Type B pancreatic cell (in vitro differentiated cells): Measurements from ENCODE around the gene RAB7A. TPM values are rescaled to one million over a fixed set of nuclear protein-coding genes. Genes with fewer than 3 reads are reported as not detected.

Experiments
- DNase-seq: peaks from one replicate; pipeline ENCODE4 v3.0.0; 2021; ENCODE audit warnings: mixed read lengths; ENCODE audit not compliant: unreplicated experiment; ENCODE audit errors: extremely low spot score
- H3K27ac Mint-ChIP-seq: 2 replicates; pipeline ENCODE4 v1.8.0; 2021; ENCODE audit warnings: mild to moderate bottlenecking, mixed read lengths
- H3K27me3 Mint-ChIP-seq: 2 replicates; pipeline ENCODE4 v1.8.0; 2021; ENCODE audit warnings: mixed read lengths
- H3K36me3 Mint-ChIP-seq: 2 replicates; pipeline ENCODE4 v1.8.0; 2021; ENCODE audit warnings: mixed read lengths
- H3K4me1 Mint-ChIP-seq: one replicate; pipeline ENCODE4 v1.8.0; 2021; ENCODE audit warnings: mixed read lengths; ENCODE audit not compliant: unreplicated experiment
- H3K4me3 Mint-ChIP-seq: 2 replicates; pipeline ENCODE4 v1.8.0; 2021; ENCODE audit warnings: mild to moderate bottlenecking, mixed read lengths
- H3K9me3 Mint-ChIP-seq: 2 replicates; pipeline ENCODE4 v1.8.0; 2021; ENCODE audit warnings: mixed read lengths
- CTCF ChIP-seq: fragments of 200-600 bp; sonication (generic); conservative IDR thresholded peaks from 2 replicates; pipeline ENCODE4 v1.5.0; 2021; ENCODE audit warnings: antibody characterized with exemption, mild to moderate bottlenecking
- total RNA-seq: library from RNA; stranded (reverse); gene quantifications from 2 replicates; pipeline ENCODE4 v1.2.1, GENCODE V29; 2021; ENCODE audit warnings: low replicate concordance

Gene RAB7A
- total RNA-seq, 1 donor from 2014 or later = 157 TPM

- Mint-ChIP-seq H3K4me3 (no peak overlapping the region), H3K36me3 (peaks cover 39% of the 10 kb centered on the region), H3K4me1 (peaks cover 36% of the 10 kb centered on the region), H3K27ac (peak overlapping the region; percentile 12), H3K9me3 (no peaks in the 10 kb centered on the region), H3K27me3 (no peaks in the 10 kb centered on the region)
- DNase-seq = no peak
- no peak for TF ChIP-seq CTCF
Measured at GRCh38 chr3:128735884-128736283, 9.9 kb downstream of the RAB7A start.

GRCh38 chr3:128736601-128737000 is 10.6 kb downstream of the RAB7A start:
- no peak for DNase-seq
- TF ChIP-seq CTCF = no peak
- Mint-ChIP-seq H3K27me3 (no peaks in the 10 kb centered on the region), H3K27ac (no peak overlapping the region), H3K36me3 (peaks cover 39% of the 10 kb centered on the region), H3K9me3 (no peaks in the 10 kb centered on the region), H3K4me3 (no peak overlapping the region), H3K4me1 (peaks cover 35% of the 10 kb centered on the region)

GRCh38 chr3:128740621-128741020 is 14.6 kb downstream of the RAB7A start:
- H3K4me1 Mint-ChIP-seq = peaks cover 6% of the 10 kb centered on the region
- H3K4me3 Mint-ChIP-seq = no peak overlapping the region
- peaks cover 4% of the 10 kb centered on the region for H3K9me3 Mint-ChIP-seq
- H3K36me3 Mint-ChIP-seq = peaks cover 31% of the 10 kb centered on the region
- H3K27me3 Mint-ChIP-seq = no peaks in the 10 kb centered on the region
- no peak for TF ChIP-seq CTCF
- DNase-seq = no peak
- peak overlapping the region; percentile 72 for H3K27ac Mint-ChIP-seq

GRCh38 chr3:128742821-128743594 is 17.0 kb downstream of the RAB7A start:
- Mint-ChIP-seq H3K27ac (no peak overlapping the region), H3K9me3 (peaks cover 4% of the 10 kb centered on the region), H3K36me3 (peaks cover 34% of the 10 kb centered on the region), H3K27me3 (no peaks in the 10 kb centered on the region), H3K4me1 (no peaks in the 10 kb centered on the region), H3K4me3 (no peak overlapping the region)
- TF ChIP-seq CTCF = no peak
- no peak for DNase-seq

- Mint-ChIP-seq H3K9me3 (peaks cover 9% of the 10 kb centered on the region), H3K27me3 (no peaks in the 10 kb centered on the region), H3K4me1 (no peaks in the 10 kb centered on the region), H3K36me3 (peaks cover 38% of the 10 kb centered on the region), H3K4me3 (no peak overlapping the region), H3K27ac (peak overlapping the region; percentile 36)
- TF ChIP-seq CTCF = no peak
- DNase-seq = no peak
Measured at GRCh38 chr3:128745742-128746141, 19.8 kb downstream of the RAB7A start.
